SH-SY5Y (cell line): ENCODE results near the gene WNK1.

Source experiments
- GATA2 ChIP-seq: IDR thresholded peaks from 2 replicates; pipeline ENCODE4 v1.6.1; 2011; ENCODE audit warnings: mild to moderate bottlenecking, low read depth, low read length
- GATA3 ChIP-seq: IDR thresholded peaks from 2 replicates; pipeline ENCODE4 v1.6.1; 2011; ENCODE audit warnings: low read depth, mild to moderate bottlenecking, low read length, moderate library complexity

Gene WNK1

DNA sequence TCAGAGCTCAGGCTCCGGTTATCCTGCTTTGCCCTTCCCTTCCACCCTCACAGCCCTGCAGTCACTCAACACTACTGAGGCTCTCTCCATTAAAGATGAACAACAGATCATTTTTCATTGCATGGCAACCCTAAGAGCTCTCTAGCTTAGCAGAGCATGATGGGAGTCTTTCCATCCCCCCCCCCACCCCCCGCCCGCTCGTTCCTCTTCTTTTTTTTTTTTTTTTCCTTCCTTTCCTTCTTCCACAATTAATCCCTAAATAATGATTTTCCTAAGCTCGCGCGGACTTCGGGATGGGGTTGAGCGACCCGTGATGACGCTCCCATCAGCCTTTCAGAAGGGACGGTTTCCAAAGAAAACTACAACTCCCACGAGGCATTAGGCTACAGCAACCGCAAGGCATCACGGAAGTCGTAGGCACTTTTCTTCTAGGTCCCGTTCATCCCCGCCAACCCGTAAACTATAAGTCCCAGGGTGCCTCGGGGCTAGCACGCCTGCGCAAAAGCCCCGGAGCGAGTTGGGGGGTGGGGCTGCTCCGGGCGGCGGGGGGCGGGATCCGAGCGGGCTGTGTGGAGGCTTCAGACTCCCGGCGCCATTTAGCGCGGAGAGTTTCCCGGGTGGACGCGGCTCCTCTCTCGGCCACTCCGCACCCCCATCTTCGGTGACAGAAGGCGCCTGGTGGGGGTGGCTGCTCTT, at the start of gene WNK1:
TSS of gene WNK1 (plus strand) at position 581 of the 696 bp plus-strand sequence. CDS start 987 bp downstream, outside the sequence.
- TF ChIP-seq GATA2 (no peak), GATA3 (no peak)

DNA sequence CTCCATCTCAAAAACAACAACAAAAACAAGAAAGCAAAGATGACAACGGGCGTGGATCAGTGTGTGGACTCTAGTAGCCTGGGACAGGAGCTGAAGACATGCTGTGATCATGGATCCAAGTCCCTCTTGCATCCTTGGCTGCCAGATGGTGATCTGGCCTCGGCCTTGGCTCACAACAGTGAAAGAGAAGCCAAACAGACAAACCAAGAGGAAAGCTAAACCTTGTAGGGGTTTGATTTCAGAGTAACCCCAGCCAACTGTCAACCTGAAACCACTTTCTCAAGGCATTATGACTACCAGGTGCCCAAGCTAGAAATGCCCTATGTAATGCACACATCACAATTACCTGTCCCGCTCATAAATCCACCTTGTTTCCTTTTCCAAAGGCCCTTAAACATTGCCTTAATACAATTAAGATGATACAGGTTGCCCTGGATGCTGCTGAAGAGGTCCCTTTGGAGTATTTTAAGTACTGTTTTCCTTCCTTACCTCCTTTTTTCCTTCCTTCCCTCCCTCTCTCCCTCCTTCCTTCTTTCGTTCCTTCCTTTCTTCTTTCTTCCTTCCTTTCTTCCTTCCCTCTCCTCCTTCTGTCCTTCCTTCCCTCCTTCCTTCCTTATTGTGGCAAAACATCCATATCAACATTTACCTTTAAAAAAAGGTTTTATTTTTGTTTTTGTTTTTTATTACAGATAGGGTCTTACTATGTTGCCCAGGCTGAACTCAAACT, 47.7 kb upstream of the WNK1 start:
- TF ChIP-seq GATA2 (no peak), GATA3 (no peak)

DNA sequence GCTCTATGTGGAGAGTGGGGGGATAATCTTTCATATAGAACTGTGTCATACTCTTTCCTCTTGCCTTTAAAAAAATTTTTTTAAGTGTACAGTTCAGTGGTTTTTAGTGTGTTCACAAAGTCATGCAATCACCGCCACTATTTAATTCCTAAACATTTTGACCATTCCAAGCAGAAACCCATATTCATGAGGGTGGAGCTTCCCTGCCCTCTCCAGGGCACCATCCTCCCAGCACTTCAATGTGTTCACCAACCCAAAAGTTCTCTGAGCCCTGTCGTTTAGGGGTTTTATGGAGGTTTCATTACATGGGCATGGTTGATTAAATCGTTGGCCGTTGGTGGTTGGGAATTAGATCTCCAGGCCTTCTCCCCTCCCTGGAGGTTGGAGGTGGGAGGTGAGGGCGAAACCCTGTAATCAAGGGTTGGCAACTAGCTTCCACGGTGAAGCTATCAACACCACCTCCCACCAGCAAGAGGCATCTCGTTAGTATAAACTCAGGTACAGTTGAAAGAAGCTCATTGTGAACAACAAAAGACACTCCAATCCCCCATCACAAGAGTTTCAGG, 42.8 kb upstream of the WNK1 start:
- TF ChIP-seq GATA2 (no peak), GATA3 (no peak)

DNA sequence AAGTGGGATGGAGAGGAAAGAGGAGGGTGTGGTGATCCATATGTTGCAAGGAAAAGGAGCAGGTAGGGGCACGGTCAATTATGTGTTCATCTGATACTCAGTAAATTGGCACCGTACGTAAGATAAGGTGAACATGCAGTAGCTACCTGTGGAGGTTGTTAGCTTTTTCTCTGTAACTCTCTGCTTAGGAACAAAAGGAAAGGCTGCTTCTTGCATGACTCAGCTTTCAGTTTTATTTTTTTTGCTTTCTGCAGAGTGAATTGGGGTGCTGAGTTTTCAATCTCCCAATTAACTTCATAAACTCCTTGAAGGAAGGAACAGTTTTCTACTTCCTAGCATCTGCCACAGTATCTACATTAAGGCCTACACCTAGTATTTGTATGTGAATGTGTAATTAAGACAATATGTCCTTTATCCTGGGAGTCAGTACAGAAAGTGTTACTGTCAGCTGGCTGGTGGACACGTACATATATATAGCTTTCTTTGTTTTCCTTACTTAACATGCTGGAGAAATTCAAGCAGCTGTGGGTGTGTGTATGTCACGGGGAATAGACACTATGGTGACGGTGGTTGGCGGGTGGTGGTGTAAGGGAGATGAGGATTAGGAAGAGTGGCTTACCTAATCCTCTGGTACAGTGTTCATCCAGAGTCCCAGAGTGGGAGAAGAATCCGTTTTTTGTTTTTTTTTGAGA, 40.1 kb upstream of the WNK1 start:
- no peak for TF ChIP-seq GATA3
- TF ChIP-seq GATA2: no peak

DNA sequence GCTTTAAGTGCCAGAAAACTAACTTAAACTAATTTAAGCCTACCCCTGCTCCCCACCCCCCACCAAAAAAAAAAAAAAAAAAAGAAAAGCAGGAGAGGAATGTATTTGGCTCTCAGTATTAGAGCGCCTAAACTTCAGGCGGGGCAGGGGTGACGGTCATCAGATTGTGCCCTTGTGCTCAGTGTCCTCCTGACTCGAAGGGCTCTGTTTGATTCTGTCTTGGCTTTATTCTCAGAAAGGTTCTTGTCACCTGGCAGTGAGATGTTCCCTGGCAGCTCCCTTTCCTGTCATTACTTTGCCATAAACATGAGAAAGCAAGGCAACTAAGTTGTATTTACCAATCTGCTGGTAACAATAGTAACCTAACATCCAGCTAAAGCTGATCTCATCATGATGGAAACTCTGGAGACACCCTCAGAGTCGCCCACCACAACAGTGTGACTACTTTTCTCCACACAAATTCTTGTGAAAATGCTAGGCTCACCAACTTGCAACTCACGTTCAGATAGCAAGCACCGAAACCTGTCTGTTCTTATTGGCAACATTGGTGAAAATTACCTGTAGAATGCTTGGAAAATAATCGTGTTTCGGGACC, 39.0 kb upstream of the WNK1 start:
- TF ChIP-seq GATA2 (no peak), GATA3 (no peak)

DNA sequence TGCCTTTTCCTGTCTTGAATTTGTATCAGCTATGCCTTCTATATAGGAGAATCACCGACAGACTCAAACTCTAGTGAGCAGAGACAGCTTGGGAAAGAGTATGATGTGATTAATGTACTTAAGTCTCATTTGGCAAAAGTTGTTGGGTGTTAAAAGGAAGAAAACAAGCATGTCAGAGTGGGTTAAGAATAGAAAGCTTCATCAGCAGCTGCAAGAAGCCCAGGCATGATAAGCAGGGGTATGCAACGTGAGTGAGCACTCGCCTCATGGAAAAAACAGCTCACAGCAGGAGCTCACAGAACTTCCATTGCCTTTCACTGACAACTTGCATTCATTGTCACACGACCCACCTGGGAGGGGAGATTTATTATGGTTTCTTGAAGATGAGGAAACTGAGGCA, 35.9 kb upstream of the WNK1 start:
- no peak for TF ChIP-seq GATA2

DNA sequence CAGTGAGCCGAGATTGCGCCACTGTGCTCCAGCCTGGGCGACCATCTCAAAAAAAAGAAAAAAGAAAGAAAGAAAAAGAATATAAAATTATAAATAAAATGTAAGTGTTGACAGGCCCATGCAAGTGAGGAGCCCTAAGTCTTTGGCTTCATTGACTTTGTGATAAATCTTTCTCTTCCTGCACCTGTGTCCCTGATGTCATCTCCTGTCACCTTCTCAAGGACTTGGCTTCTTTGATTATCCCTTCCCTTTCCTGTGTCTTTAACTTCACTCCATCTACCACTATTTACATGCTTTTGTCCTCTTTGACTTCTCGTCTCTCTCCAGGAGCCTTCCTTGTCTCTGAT, 33.6 kb upstream of the WNK1 start:
- TF ChIP-seq GATA3 (no peak), GATA2 (no peak)

DNA sequence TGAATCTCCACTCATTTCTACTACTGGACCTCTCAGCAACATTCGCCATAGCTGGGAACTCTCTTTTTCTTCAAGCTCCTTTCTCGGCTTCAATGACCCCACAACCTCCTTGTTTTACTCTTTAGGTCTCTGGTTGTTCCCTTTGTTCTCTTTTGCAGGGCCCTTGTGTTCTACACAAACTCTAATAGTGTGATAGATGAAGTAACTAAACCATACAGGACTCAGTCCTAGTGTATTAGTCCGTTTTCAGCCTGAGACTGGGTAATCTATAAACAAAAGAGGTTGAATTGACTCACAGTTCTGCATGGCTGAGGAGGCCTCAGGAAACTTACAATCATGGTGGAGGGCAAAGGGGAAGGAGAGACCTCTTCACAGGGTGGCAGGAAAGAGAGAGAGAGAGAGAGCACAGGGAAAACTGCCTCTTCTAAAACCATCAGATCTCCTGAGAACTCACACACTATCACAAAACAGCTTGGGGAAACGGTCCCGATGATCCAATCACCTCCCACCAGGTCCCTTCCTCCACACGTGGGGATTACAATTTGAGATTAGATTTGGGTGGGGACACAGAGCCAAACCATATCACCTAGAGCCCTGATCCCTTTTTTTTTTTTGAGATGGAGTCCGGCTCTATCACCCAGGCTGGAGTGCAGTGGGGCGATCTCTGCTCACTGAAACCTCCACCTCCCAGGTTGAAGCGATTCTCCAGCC, 32.0 kb upstream of the WNK1 start:
- TF ChIP-seq GATA3 (no peak), GATA2 (no peak)

DNA sequence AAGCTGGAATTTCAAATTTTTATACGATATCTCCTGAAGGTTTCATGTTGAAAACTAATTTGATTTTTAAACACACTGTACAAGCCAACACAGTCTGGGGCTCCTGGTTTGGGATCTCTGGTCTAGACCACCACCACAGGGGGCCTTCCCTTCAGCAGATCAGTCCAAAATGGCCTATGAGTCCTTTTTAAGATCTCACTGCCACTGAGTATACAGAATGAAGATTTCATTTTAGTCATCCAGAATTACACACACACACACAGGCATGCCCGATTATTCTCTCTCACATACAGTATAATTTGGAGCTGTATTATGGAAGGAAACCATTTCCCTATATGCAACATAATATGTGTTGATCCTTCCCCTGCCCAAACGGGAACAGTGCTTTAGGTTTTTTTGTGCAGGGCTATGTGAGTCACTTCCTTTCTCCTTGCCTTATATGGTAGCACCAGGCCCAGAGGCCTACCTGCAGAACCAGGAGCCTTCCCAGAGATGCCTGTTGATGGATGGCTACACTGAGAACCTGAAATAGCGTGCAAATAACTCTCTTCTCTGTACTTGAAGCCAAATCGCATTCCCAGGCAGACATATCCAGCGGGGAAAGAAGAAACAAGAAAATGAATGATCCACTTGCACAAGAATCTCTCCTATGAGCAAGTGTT, 28.1 kb upstream of the WNK1 start:
- TF ChIP-seq GATA2 (no peak), GATA3 (no peak)

DNA sequence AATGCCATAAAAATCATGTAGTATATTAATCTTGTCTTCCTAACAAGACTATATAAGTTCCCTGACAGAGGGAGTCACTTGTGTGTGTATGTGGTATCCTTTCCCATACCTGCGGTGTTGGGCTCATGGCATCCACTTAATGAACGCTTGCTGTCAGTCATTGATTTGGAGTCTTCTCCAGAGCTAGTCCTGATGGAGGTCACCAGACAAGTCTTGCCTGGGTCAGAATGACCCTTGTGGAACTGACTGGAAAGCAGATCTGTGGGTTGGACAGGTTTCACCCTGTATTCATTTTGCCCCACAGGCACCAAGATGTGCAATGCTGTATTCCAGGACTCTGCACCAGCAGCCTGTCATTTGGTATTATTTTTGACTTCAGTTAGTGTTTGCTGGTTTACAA, 27.3 kb upstream of the WNK1 start:
- TF ChIP-seq GATA2: no peak
- no peak for TF ChIP-seq GATA3

DNA sequence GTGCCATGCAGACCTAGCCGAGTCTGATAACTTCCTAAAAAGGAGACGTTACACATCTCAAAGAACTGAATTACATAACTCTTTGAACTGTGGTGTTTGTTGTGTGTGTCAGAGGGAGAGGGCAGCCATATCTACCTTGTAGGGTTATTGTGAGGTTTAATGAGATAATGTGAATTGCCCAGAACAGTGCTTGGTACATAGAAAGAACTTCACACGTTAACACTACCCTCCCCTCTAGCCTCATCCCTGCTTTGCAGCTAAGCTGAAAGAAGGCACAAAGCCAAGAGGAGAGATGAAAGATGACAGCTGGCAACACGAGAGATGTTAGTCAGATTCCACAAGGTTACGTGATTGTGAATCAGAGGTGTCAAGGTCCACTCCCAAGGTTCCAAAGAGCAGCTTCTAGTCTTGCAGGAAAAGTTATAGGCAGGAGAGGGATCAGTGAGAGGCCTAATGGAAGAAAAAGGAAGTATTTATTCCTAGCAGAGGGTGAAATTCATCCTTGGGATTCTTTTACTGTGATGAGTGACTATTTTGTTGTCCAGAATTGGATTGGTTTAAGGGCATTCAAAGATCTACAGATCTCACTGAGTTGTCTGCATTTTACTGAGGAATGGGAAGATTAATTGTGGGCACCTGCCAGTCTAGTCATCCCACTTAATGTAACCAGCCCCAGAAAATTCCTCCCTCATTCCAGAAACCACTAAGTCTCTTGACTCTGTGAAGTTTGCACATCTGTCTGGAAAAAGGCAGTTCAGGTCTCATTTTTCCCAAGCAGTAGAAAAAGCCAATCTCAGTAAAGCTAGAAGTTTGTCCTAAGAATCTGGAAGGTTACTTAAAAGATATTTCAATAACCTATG, 25.9 kb upstream of the WNK1 start:
- TF ChIP-seq GATA2 (no peak), GATA3 (no peak)

DNA sequence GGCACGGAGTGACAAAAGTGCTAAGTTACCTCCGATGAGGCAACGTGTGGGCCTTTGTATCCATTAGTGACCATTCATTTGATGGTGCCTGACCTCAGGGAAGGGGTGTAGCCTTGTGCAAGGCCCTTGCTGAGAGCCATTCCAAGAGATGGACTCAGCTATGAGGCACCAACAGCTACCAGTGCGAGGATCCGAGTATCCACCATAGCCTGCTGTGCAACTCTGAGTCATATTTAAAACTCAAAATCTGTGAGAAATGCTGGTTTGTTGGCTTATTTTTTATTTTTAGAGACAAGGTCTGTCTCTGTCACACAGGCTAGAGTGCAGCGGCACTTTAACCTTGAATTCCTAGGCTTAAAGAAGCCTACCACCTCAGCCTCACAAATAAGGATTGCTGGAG, 25.1 kb upstream of the WNK1 start:
- TF ChIP-seq GATA3: no peak
- TF ChIP-seq GATA2: no peak

DNA sequence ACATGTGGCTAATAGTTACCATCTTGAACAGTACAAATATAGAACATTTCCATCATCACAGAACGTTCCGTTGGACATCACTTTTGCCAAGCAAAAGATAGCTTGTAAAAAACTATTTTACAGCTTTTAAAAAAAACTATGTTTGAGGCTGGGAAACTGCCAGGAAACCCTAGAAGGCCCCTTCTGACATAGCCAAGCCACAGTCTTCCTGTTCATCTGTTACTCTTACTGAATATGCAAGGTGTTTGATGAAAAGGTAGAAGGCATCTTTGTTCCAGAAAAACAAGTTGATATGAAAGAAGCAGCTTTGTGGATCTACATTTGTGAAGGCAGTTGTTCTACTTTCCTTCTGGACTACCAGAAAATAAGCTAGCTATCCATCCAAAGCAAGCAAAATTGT, 23.6 kb upstream of the WNK1 start:
- TF ChIP-seq GATA3 (no peak), GATA2 (no peak)
